SU-DHL-6 (cell line): Measurements from ENCODE around the gene LCP2.

Experiments used
- H2AFZ ChIP-seq: fragments of 200-600 bp; sonication (generic); 2 replicates; pipeline ENCODE4 v1.6.1; 2014; ENCODE audit warnings: low read depth, mild to moderate bottlenecking, moderate library complexity, mixed read lengths, antibody characterized with exemption, low read length; ENCODE audit not compliant: severe bottlenecking
- H3F3A ChIP-seq: fragments of 200-600 bp; shearing (Covaris generic); 2 replicates; pipeline ENCODE4 v1.6.0; 2016; ENCODE audit warnings: antibody characterized with exemption, mild to moderate bottlenecking; ENCODE audit not compliant: insufficient read depth
- H3K27ac ChIP-seq: fragments of 200-600 bp; sonication (generic); 2 replicates; pipeline ENCODE4 v1.5.1; 2016; ENCODE audit warnings: low read depth, mild to moderate bottlenecking, low read length, moderate library complexity, mixed read lengths
- H3K27me3 ChIP-seq: fragments of 200-600 bp; sonication (generic), shearing (Covaris generic); 2 replicates; pipeline ENCODE4 v1.6.0; 2014; ENCODE audit warnings: mild to moderate bottlenecking, low read length
- H3K36me3 ChIP-seq: fragments of 200-600 bp; sonication (generic); 2 replicates; pipeline ENCODE4 v1.6.1; 2014; ENCODE audit warnings: mild to moderate bottlenecking, low read length, mixed read lengths
- H3K4me2 ChIP-seq: fragments of 300-600, 200-600 bp; shearing (Covaris generic), sonication (generic); 2 replicates; pipeline ENCODE4 v1.6.0; 2014; ENCODE audit warnings: low read length, low read depth, mild to moderate bottlenecking; ENCODE audit not compliant: poor library complexity, severe bottlenecking
- H3K4me3 ChIP-seq: fragments of 200-600 bp; sonication (generic); 2 replicates; pipeline ENCODE4 v1.5.1; 2014; ENCODE audit warnings: antibody characterized with exemption, low read length, mild to moderate bottlenecking, mixed read lengths; ENCODE audit not compliant: insufficient read depth, poor library complexity, severe bottlenecking
- H3K79me2 ChIP-seq: fragments of 200-600 bp; sonication (generic); 2 replicates; pipeline ENCODE4 v1.6.1; 2014; ENCODE audit warnings: mild to moderate bottlenecking, low read length, moderate library complexity; ENCODE audit not compliant: insufficient read depth
- H3K9ac ChIP-seq: fragments of 200-600 bp; sonication (generic); 2 replicates; pipeline ENCODE4 v1.7.0; 2014; ENCODE audit warnings: mild to moderate bottlenecking, low read length
- H3K9me2 ChIP-seq: fragments of 200-600 bp; sonication (generic); replicated peaks from 2 replicates; pipeline ENCODE4 v1.6.1; 2014; ENCODE audit warnings: low read length; ENCODE audit not compliant: insufficient read depth
- H3K9me3 ChIP-seq: fragments of 200-600 bp; sonication (generic); 2 replicates; pipeline ENCODE4 v1.6.1; 2014; ENCODE audit warnings: low read length, mixed read lengths; ENCODE audit not compliant: insufficient read depth
- H4K20me1 ChIP-seq: fragments of 200-600 bp; sonication (generic); 2 replicates; pipeline ENCODE4 v1.6.1; 2014; ENCODE audit warnings: low read depth, mild to moderate bottlenecking, antibody characterized with exemption, low read length, moderate library complexity, mixed read lengths
- EZH2phosphoT487 ChIP-seq: fragments of 200-600 bp; sonication (generic), shearing (Covaris generic); conservative IDR thresholded peaks from 2 replicates; pipeline ENCODE4 v1.6.1; 2018; ENCODE audit warnings: mild to moderate bottlenecking, antibody characterized with exemption, low read length, moderate library complexity, mixed read lengths
- TF ChIP-seq, protein P1 (sequence below): fragments of 200-600 bp; sonication (generic); IDR thresholded peaks from one replicate; pipeline ENCODE4 v1.5.1; 2017; ENCODE audit warnings: antibody characterized with exemption, mild to moderate bottlenecking, low read length, moderate library complexity; ENCODE audit not compliant: insufficient read depth, poor library complexity, severe bottlenecking

The LCP2 gene

DNA sequence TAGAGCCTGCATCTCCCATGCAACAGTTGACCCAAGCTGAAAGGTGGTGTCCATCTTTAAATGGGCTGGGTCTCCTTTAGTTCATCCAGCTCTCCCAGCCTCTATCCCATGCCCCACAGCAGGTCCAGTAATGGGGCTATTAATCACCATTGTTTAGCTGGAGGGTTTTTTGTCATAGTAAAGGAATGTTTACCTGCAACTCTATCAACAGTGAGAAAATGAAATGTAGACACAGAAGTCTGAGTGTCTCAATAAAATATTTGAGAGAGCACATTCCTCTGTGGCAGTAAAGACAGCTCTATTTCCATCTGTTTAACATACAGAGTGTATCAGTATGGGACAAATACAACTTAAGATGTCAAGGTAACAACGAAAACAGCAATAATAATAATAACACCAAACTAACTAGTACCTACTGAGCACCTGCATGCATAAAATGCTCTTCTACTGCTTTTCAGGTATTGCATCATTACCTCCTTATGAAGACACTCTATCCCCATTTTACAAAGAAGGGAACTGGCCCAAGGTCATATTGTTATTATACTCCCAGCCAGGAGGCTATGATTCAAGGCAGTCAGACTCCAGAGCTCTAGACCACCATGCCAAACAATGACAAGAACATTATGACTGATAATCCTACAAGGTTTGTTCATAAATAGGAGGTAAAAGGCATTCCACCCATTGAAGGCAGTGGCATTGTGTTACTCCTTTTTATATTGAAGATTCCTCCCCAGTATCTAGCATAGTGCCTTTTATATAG is 85.8 kb downstream of the LCP2 start:
- no peaks in the 10 kb centered on the region for H3K9me3 ChIP-seq
- H3K27ac ChIP-seq = no peak overlapping the region
- H2AFZ ChIP-seq = no peak overlapping the region
- H3K4me3 ChIP-seq = no peak overlapping the region
- no peaks in the 10 kb centered on the region for H3K9me2 ChIP-seq
- no peaks in the 10 kb centered on the region for H3K36me3 ChIP-seq
- no peaks in the 10 kb centered on the region for H3F3A ChIP-seq
- no peak overlapping the region for H3K9ac ChIP-seq
- no peak overlapping the region for H3K4me2 ChIP-seq
- H3K27me3 ChIP-seq = no peaks in the 10 kb centered on the region
- TF ChIP-seq EZH2phosphoT487 = no peak
- TF ChIP-seq, protein P1, sequence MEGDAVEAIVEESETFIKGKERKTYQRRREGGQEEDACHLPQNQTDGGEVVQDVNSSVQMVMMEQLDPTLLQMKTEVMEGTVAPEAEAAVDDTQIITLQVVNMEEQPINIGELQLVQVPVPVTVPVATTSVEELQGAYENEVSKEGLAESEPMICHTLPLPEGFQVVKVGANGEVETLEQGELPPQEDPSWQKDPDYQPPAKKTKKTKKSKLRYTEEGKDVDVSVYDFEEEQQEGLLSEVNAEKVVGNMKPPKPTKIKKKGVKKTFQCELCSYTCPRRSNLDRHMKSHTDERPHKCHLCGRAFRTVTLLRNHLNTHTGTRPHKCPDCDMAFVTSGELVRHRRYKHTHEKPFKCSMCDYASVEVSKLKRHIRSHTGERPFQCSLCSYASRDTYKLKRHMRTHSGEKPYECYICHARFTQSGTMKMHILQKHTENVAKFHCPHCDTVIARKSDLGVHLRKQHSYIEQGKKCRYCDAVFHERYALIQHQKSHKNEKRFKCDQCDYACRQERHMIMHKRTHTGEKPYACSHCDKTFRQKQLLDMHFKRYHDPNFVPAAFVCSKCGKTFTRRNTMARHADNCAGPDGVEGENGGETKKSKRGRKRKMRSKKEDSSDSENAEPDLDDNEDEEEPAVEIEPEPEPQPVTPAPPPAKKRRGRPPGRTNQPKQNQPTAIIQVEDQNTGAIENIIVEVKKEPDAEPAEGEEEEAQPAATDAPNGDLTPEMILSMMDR = no peak
- no peaks in the 10 kb centered on the region for H3K79me2 ChIP-seq
- H4K20me1 ChIP-seq = no peaks in the 10 kb centered on the region

- no peak overlapping the region for H3K27ac ChIP-seq
- TF ChIP-seq EZH2phosphoT487 = no peak
- TF ChIP-seq, protein P1 = no peak
- no peaks in the 10 kb centered on the region for H3K79me2 ChIP-seq
- no peaks in the 10 kb centered on the region for H3K9me3 ChIP-seq
- H3F3A ChIP-seq = no peaks in the 10 kb centered on the region
- H3K4me2 ChIP-seq = no peak overlapping the region
- no peak overlapping the region for H2AFZ ChIP-seq
- no peaks in the 10 kb centered on the region for H3K9me2 ChIP-seq
- H3K4me3 ChIP-seq = no peak overlapping the region
- H3K27me3 ChIP-seq = no peaks in the 10 kb centered on the region
- H4K20me1 ChIP-seq = no peaks in the 10 kb centered on the region
- no peaks in the 10 kb centered on the region for H3K36me3 ChIP-seq
- no peak overlapping the region for H3K9ac ChIP-seq
Measured at GRCh38 chr5:170206958-170207357, 90.6 kb downstream of the LCP2 start.

- Histone ChIP-seq H3F3A (no peaks in the 10 kb centered on the region), H3K4me2 (no peak overlapping the region), H3K27ac (no peak overlapping the region), H3K9me3 (no peaks in the 10 kb centered on the region), H4K20me1 (no peaks in the 10 kb centered on the region), H3K9ac (no peak overlapping the region), H2AFZ (no peak overlapping the region), H3K4me3 (no peak overlapping the region), H3K36me3 (no peaks in the 10 kb centered on the region), H3K9me2 (no peaks in the 10 kb centered on the region), H3K27me3 (no peaks in the 10 kb centered on the region), H3K79me2 (no peaks in the 10 kb centered on the region)
- TF ChIP-seq, protein P1 = no peak
- TF ChIP-seq EZH2phosphoT487 = no peak
Measured at GRCh38 chr5:170206216-170206615, 91.4 kb downstream of the LCP2 start.
